ENCODE data around the gene PRND.
"Not testable (repeated sequence)": the region's sequence is repeated elsewhere in the genome, so short reads cannot be mapped to it uniquely, and the experiment has no call there.

The PRND gene

GRCh38 chr20:4721719-4722118 is at the start of gene PRND:
PRND (plus strand) TSS chr20:4721909; CDS start chr20:4724552, 2,643 bp downstream.
- DNase-seq (ENCODE audit: low spot score) = no peak

- DNase-seq (ENCODE audit: low spot score) = no peak
Observed at GRCh38 chr20:4672948-4673347, 48.8 kb upstream of the PRND start.

- no peak for DNase-seq (ENCODE audit: low spot score)
Observed at GRCh38 chr20:4673371-4674001, 48.2 kb upstream of the PRND start.

GRCh38 chr20:4674672-4675071 is 47.0 kb upstream of the PRND start:
- DNase-seq (ENCODE audit: low spot score) = no peak

- no peak for DNase-seq (ENCODE audit: low spot score)
Observed at GRCh38 chr20:4677846-4678245, 43.9 kb upstream of the PRND start.

- DNase-seq (ENCODE audit: low spot score) = no peak
Observed at GRCh38 chr20:4681401-4681800, 40.3 kb upstream of the PRND start.

GRCh38 chr20:4681991-4682401 is 39.7 kb upstream of the PRND start:
- DNase-seq (ENCODE audit: low spot score) = no peak

GRCh38 chr20:4682682-4683081 is 39.0 kb upstream of the PRND start:
- no peak for DNase-seq (ENCODE audit: low spot score)

- no peak for DNase-seq (ENCODE audit: low spot score)
Observed at GRCh38 chr20:4683261-4683660, 38.4 kb upstream of the PRND start.

GRCh38 chr20:4684837-4685413 is 36.8 kb upstream of the PRND start:
- DNase-seq (ENCODE audit: low spot score) = no peak

- DNase-seq (ENCODE audit: low spot score) = no peak
Observed at GRCh38 chr20:4685923-4686221, 35.8 kb upstream of the PRND start.

- DNase-seq (ENCODE audit: low spot score) = no peak
Observed at GRCh38 chr20:4688305-4688704, 33.4 kb upstream of the PRND start.

GRCh38 chr20:4689220-4689619 is 32.5 kb upstream of the PRND start:
- DNase-seq (ENCODE audit: low spot score) = no peak

- DNase-seq (ENCODE audit: low spot score) = no peak
Observed at GRCh38 chr20:4691753-4692152, 30.0 kb upstream of the PRND start.

GRCh38 chr20:4694076-4694475 is 27.6 kb upstream of the PRND start:
- no peak for DNase-seq (ENCODE audit: low spot score)

- DNase-seq (ENCODE audit: low spot score) = no peak
Observed at GRCh38 chr20:4697189-4697830, 24.4 kb upstream of the PRND start.

GRCh38 chr20:4697831-4698221 is 23.9 kb upstream of the PRND start:
- no peak for DNase-seq (ENCODE audit: low spot score)

GRCh38 chr20:4699216-4699615 is 22.5 kb upstream of the PRND start:
- no peak for DNase-seq (ENCODE audit: low spot score)

GRCh38 chr20:4699957-4700356 is 21.8 kb upstream of the PRND start:
- DNase-seq (ENCODE audit: low spot score) = no peak

GRCh38 chr20:4702562-4703280 is 19.0 kb upstream of the PRND start:
- DNase-seq (ENCODE audit: low spot score) = no peak

GRCh38 chr20:4703281-4703676 is 18.4 kb upstream of the PRND start:
- no peak for DNase-seq (ENCODE audit: low spot score)

GRCh38 chr20:4706941-4707340 is 14.8 kb upstream of the PRND start:
- DNase-seq (ENCODE audit: low spot score) = not testable (repeated sequence)

- DNase-seq (ENCODE audit: low spot score) = no peak
Observed at GRCh38 chr20:4708036-4708435, 13.7 kb upstream of the PRND start.
